H7 (cell line): ENCODE measurements around the gene CCNL1. TPM values are rescaled to one million over a fixed set of nuclear protein-coding genes. Genes with fewer than 3 reads are reported as not detected.
"Not testable (repeated sequence)": the region's sequence is repeated elsewhere in the genome, so short reads cannot be mapped to it uniquely, and the experiment has no call there.

Source experiments
- DNase-seq: peaks from one replicate; pipeline ENCODE4 v3.0.0; 2012
- H3K27me3 ChIP-seq: 2 replicates; pipeline ENCODE4 v1.6.0; 2011; ENCODE audit warnings: mild to moderate bottlenecking, low read length; ENCODE audit not compliant: control insufficient read depth, insufficient read depth
- H3K36me3 ChIP-seq: replicated peaks from 2 replicates; pipeline ENCODE4 v1.5.1; 2011; ENCODE audit warnings: low read length; ENCODE audit not compliant: control insufficient read depth, insufficient read depth
- H3K4me3 ChIP-seq: 2 replicates; pipeline ENCODE4 v1.5.1; 2011; ENCODE audit warnings: low read depth, mild to moderate bottlenecking, control low read depth, low read length, moderate library complexity; ENCODE audit not compliant: insufficient read depth
- total RNA-seq: library from RNA; depleted of rRNA; stranded (reverse); fragments of >200 nt; shearing (Covaris generic); gene quantifications from 2 replicates; pipeline ENCODE4 v1.2.3, GENCODE V29; 2014; rRNA removed

CCNL1 gene
- 41.1 and 75.1 TPM in 2 replicates for total RNA-seq

DNA sequence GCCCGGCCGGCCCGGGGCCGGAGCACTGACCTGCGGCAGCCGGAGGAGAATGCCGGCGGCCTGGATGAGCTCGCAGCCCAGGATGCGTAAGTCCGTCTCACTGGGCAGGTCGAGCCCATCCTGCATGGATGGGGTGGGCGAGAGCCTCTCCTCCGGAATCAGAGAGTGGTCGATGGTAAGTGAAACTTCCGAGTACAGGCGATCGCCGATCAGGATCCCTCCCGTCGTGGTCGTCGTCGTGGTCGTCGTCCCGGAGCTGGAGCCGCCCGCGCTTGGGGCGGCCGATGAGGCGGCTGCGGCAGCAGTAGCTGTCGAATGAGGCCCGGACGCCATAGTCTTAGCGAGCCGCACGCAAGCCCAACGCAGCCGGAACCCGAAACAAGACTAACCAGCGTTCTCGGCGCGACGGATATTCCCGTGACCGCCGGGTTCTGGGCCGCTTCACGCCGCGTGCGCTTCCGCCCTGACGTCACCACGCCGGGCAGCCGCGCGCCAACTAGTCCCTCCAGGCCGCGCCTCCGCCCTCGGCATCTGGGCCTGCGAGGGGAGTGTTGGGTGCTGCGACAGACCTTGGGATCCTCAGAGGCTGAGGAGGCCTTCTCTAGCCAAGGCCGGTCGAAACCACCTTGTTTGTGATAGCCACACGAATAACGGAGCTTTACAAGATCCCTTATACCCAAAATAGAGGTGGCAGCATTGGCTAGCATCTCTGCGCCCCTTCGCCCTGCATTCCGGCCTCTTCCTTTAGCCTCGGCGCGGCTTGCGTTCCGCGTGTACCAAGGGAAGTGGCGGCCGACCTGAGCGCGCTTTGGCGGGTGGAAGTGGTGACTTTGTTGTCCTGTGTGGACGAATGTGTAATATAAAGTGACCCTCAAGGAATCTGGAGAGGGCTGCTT is at the start of gene CCNL1:
TSS of gene CCNL1 (minus strand) at position 386 of the 896 bp plus-strand sequence. CDS start at position 333, 53 bp downstream.
- peak; percentile 92 for DNase-seq
- no peaks in the 10 kb centered on the region for H3K27me3 ChIP-seq
- H3K36me3 ChIP-seq: peaks cover 28% of the 10 kb centered on the region
- H3K4me3 ChIP-seq: peak within 1 kb of the TSS; percentile 98

DNA sequence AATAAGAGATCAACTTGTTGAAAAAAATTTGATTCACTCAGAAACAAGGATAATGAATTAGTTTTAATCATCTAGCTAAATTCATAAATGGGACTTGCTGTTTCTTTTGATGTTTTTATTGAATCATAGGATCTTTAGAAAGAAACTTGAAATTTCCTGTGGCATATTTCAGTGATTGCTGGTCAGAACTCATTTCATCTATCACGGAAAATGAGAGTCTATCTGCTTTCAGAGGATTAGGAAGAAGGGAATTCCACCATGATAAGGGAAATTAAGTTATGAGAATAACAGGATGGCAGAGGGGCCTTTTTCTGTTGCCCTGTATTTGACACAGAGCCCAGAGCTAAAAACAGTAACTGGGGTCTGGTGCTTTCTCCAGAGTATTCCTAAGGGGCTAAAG is 44.9 kb upstream of the CCNL1 start:
- Histone ChIP-seq H3K36me3 (no peaks in the 10 kb centered on the region), H3K27me3 (no peaks in the 10 kb centered on the region), H3K4me3 (no peak overlapping the region)
- no peak for DNase-seq

- H3K36me3 ChIP-seq: no peaks in the 10 kb centered on the region
- no peak for DNase-seq
- H3K4me3 ChIP-seq: no peak overlapping the region
- H3K27me3 ChIP-seq: no peaks in the 10 kb centered on the region
Observed at GRCh38 chr3:157204431-157204830, 44.5 kb upstream of the CCNL1 start.

GRCh38 chr3:157201648-157202278 is 41.8 kb upstream of the CCNL1 start:
- H3K4me3 ChIP-seq: no peak overlapping the region
- no peaks in the 10 kb centered on the region for H3K36me3 ChIP-seq
- DNase-seq: peak; percentile 28
- H3K27me3 ChIP-seq: no peaks in the 10 kb centered on the region

DNA sequence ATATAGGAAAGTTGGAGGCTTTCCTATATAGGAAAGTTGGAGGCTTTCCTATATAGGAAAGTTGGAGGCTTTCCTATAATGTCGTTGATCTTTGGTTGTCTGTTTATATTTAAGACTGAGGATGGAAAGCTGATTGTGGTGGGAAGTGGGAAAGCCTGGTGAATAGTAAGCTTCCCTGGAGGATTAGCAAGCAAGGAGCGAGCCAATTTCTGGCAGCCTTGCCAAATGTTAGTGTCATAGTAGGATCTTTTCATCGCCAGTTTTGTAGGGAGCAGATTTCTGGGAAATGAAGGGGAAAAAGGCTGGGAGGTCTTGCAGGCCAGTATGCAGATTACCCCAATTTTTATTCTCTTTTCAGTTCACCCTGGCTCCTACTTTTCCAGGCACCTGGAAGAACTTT is 39.9 kb upstream of the CCNL1 start:
- no peak overlapping the region for H3K4me3 ChIP-seq
- no peaks in the 10 kb centered on the region for H3K36me3 ChIP-seq
- no peak for DNase-seq
- H3K27me3 ChIP-seq: no peaks in the 10 kb centered on the region

- no peak for DNase-seq
- Histone ChIP-seq H3K27me3 (no peaks in the 10 kb centered on the region), H3K4me3 (no peak overlapping the region), H3K36me3 (no peaks in the 10 kb centered on the region)
Observed at GRCh38 chr3:157195965-157196364, 36.0 kb upstream of the CCNL1 start.

DNA sequence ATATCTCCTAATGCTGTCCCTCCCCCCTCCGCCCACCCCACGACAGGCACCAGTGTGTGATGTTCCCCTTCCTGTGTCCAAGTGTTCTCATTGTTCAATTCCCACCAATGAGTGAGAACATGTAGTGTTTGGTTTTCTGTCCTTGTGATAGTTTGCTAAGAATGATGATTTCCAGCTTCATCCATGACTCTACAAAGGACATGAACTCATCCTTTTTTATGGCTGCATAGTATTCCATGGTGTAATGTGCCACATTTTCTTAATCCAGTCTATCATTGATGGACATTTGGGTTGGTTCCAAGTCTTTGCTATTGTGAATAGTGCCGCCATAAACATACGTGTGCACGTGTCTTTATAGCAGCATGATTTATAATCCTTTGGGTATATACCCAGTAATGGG is 31.2 kb upstream of the CCNL1 start:
- H3K27me3 ChIP-seq, H3K36me3 ChIP-seq, H3K4me3 ChIP-seq, DNase-seq: not testable (repeated sequence)

DNA sequence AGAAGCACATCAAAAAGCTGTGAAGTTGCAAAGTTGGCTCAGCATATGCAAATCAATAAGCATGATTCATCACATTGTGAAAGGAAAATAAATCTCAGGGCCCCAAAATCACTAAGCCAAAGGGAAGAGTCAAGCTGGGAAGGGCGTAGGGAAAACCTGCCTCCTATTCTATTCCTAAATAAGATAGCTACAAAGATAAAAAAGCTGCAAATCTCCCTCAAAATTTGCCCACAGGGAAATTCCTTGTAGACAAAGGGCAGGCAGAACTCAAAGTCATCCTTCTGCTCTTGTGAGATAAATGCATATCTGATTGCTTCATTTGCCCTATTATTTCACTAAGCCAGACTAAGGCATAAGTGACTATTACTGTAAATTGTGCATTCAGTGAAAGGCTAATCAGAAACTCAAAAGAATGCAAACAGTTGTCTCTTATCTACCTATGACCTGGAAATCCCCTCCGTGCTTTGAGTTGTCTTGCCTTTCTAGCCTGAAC is 30.5 kb upstream of the CCNL1 start:
- no peak overlapping the region for H3K4me3 ChIP-seq
- no peaks in the 10 kb centered on the region for H3K27me3 ChIP-seq
- no peaks in the 10 kb centered on the region for H3K36me3 ChIP-seq
- DNase-seq: no peak

- no peak for DNase-seq
- no peaks in the 10 kb centered on the region; the same call in 1 of the 2 replicates for H3K36me3 ChIP-seq
- no peak overlapping the region for H3K4me3 ChIP-seq
- H3K27me3 ChIP-seq: no peaks in the 10 kb centered on the region
Observed at GRCh38 chr3:157188391-157188790, 28.4 kb upstream of the CCNL1 start.

- no peaks in the 10 kb centered on the region; the same call in 1 of the 2 replicates for H3K36me3 ChIP-seq
- H3K27me3 ChIP-seq: no peaks in the 10 kb centered on the region
- no peak for DNase-seq
- no peak overlapping the region for H3K4me3 ChIP-seq
Observed at GRCh38 chr3:157182879-157183278, 22.9 kb upstream of the CCNL1 start.

DNA sequence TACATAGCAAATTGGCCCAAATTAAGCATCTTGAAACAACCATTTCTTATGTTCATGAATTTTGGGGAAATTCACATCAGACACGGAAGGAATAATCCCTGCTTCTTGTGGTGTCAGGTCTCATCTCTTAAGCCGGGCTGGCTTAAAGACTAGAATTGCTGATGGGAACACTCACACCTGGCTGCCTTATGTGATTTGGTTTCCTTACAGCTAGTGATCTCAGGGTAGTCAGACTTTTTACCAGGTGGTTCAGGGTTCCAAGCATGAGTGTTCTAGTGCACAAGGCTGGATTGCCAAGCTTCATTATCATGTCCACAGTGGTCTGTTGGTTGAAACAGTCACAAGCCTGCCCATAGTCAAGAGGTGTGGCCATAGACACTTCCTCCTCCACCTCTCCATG is 20.3 kb upstream of the CCNL1 start:
- Histone ChIP-seq H3K4me3 (no peak overlapping the region), H3K36me3 (no peaks in the 10 kb centered on the region; the same call in 1 of the 2 replicates), H3K27me3 (no peaks in the 10 kb centered on the region)
- no peak for DNase-seq

- DNase-seq: no peak
- H3K4me3 ChIP-seq: no peak overlapping the region
Observed at GRCh38 chr3:157179365-157179803, 19.4 kb upstream of the CCNL1 start.

DNA sequence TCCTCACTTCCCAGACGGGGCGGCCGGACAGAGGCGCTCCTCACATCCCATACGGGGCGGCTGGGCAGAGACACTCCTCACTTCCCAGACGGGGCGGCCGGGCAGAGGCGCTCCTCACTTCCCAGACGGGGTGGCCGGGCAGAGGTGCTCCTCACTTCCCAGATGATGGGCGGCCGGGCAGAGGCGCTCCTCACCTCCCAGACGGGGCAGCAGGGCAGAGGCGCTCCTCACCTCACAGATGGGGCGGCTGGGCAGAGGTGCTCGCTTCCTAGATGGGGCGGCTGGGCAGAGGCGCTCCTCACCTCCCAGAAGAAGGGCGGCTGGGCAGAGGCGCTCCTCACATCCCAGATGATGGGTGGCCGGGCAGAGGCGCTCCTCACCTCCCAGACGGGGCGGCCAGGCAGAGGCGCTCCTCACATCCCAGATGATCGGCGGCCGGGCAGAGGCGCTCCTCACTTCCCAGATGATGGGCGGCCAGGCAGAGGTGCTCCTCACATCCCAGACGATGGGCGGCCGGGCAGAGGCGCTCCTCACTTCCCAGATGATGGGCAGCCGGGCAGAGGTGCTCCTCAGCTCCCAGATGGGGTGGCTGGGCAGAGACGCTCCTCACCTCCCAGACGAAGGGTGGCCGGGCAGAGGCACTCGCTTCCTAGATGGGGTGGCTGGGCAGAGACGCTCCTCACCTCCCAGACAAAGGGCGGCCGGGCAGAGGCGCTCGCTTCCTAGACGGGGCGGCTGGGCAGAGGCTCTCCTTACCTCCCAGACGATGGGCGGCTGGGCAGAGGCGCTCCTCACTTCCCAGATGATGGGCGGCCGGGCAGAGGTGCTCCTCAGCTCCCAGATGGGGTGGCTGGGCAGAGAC is 18.8 kb upstream of the CCNL1 start:
- DNase-seq, H3K4me3 ChIP-seq, H3K36me3 ChIP-seq, H3K27me3 ChIP-seq: not testable (repeated sequence)

More at GRCh38 chr3:157179365-157179803, 19.4 kb upstream of the CCNL1 start:
- Histone ChIP-seq H3K36me3 (no peaks in the 10 kb centered on the region), H3K27me3 (no peaks in the 10 kb centered on the region)

DNA sequence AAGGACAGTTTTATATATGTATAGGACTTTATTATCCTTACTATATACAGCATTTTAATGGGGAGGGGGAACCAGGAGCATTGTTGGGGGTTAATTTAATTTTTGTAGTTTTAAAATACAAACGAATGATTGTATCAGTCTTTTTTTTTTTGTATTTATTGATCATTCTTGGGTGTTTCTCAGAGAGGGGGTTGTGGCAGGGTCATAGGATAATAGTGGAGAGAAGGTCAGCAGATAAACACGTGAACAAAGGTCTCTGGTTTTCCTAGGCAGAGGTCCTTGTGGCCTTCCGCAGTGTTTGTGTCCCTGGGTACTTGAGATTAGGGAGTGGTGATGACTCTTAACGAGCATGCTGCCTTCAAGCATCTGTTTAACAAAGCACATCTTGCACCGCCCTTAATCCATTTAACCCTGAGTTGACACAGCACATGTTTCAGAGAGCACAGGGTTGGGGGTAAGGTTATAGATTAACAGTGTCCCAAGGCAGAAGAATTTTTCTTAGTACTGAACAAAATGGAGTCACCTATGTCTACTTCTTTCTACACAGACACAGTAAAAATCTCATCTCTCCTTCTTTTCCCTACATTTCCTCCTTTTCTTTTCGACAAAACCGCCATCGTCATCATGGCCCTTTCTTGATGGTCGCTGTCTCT is 18.0 kb upstream of the CCNL1 start:
- H3K36me3 ChIP-seq, DNase-seq, H3K4me3 ChIP-seq, H3K27me3 ChIP-seq: not testable (repeated sequence)
